Neuronal stem cell (in vitro differentiated cells): ENCODE measurements around the gene N4BP2.
"Not testable (repeated sequence)": the region's sequence is repeated elsewhere in the genome, so short reads cannot be mapped to it uniquely, and the experiment has no call there.

ENCODE experiments used
- DNase-seq: peaks from one replicate; pipeline ENCODE4 v3.0.0-alpha.2; 2013; ENCODE audit warnings: low spot score
- H2AFZ ChIP-seq: one replicate; pipeline ENCODE4 v1.6.1; 2013; ENCODE audit warnings: mild to moderate bottlenecking, low read length, inconsistent platforms
- H2AK5ac ChIP-seq: 2 replicates; pipeline ENCODE4 v1.6.1; 2013; ENCODE audit warnings: low read depth, mild to moderate bottlenecking, inconsistent platforms, low read length, moderate library complexity, mixed read lengths
- H2BK120ac ChIP-seq: 2 replicates; pipeline ENCODE4 v1.6.1; 2013; ENCODE audit warnings: low read depth, mild to moderate bottlenecking, inconsistent platforms, low read length, moderate library complexity, mixed read lengths
- H2BK12ac ChIP-seq: one replicate; pipeline ENCODE4 v1.6.1; 2013; ENCODE audit warnings: low read length, inconsistent platforms
- H2BK15ac ChIP-seq: 2 replicates; pipeline ENCODE4 v1.6.1; 2013; ENCODE audit warnings: mild to moderate bottlenecking, low read length, inconsistent platforms, mixed read lengths
- H2BK5ac ChIP-seq: one replicate; pipeline ENCODE4 v1.6.1; 2013; ENCODE audit warnings: inconsistent platforms, mild to moderate bottlenecking, low read length, moderate library complexity
- H3K14ac ChIP-seq: one replicate; pipeline ENCODE4 v1.6.1; 2013; ENCODE audit warnings: low read length, inconsistent platforms
- H3K18ac ChIP-seq: 2 replicates; pipeline ENCODE4 v1.6.1; 2013; ENCODE audit warnings: low read length, inconsistent platforms
- H3K23ac ChIP-seq: 2 replicates; pipeline ENCODE4 v1.6.1; 2013; ENCODE audit warnings: low read depth, mild to moderate bottlenecking, mixed read lengths, low read length, inconsistent platforms; ENCODE audit not compliant: poor library complexity
- H3K27ac ChIP-seq: replicated peaks from 3 replicates; pipeline ENCODE4 v1.5.1; 2013; ENCODE audit warnings: low read length, inconsistent platforms
- H3K27me3 ChIP-seq, 3 experiments: 2 replicates each; pipeline ENCODE4 v1.6.1; 2013; ENCODE audit warnings: low read length in 3 of 3, mild to moderate bottlenecking in 2 of 3, inconsistent platforms in 1 of 3, low read depth in 1 of 3, mixed read lengths in 1 of 3, moderate library complexity in 1 of 3; ENCODE audit not compliant: control insufficient read depth in 3 of 3, insufficient read depth in 3 of 3
- H3K36me3 ChIP-seq, 2 donors: replicated peaks in 1 of 2; 2 replicates each; pipeline ENCODE4 v1.6.1; 2013; ENCODE audit warnings: low read length in 2 of 2; ENCODE audit not compliant: control insufficient read depth in 2 of 2, insufficient read depth in 2 of 2
- H3K4ac ChIP-seq: 2 replicates; pipeline ENCODE4 v1.6.1; 2013; ENCODE audit warnings: inconsistent platforms, mild to moderate bottlenecking, low read length, moderate library complexity
- H3K4me1 ChIP-seq, 2 donors: 1 replicate in 1 of 2; 2 replicates in 1 of 2; pipeline ENCODE4 v1.6.1; 2013; ENCODE audit warnings: low read length in 2 of 2, low read depth in 1 of 2; ENCODE audit not compliant: control insufficient read depth in 2 of 2, insufficient read depth in 1 of 2
- H3K4me2 ChIP-seq: one replicate; pipeline ENCODE4 v1.6.1; 2013; ENCODE audit warnings: mild to moderate bottlenecking, low read length, inconsistent platforms; ENCODE audit not compliant: insufficient read depth, poor library complexity, severe bottlenecking
- H3K4me3 ChIP-seq, 2 donors: 2 replicates each; pipeline ENCODE4 v1.5.1; 2013; ENCODE audit warnings: low read length in 2 of 2, mild to moderate bottlenecking in 2 of 2, inconsistent platforms in 1 of 2, moderate library complexity in 1 of 2
- H3K79me1 ChIP-seq: one replicate; pipeline ENCODE4 v1.6.1; 2013; ENCODE audit warnings: low read depth, mild to moderate bottlenecking, inconsistent platforms, low read length, moderate library complexity
- H3K9ac ChIP-seq: one replicate; pipeline ENCODE4 v1.6.1; 2013; ENCODE audit warnings: mild to moderate bottlenecking, low read depth, low read length, inconsistent platforms; ENCODE audit not compliant: poor library complexity
- H3K9me3 ChIP-seq, 2 donors: replicated peaks in 1 of 2; 2 replicates each; pipeline versions ENCODE3 to v1.6.1; 2013; ENCODE audit warnings: low read length in 2 of 2, mild to moderate bottlenecking in 2 of 2, inconsistent platforms in 1 of 2, low read depth in 1 of 2, mixed read lengths in 1 of 2, moderate library complexity in 1 of 2; ENCODE audit not compliant: control insufficient read depth in 2 of 2, insufficient read depth in 1 of 2
- H4K8ac ChIP-seq: one replicate; pipeline ENCODE4 v1.6.1; 2013; ENCODE audit warnings: low read depth, mild to moderate bottlenecking, inconsistent platforms, low read length, moderate library complexity
- H4K91ac ChIP-seq: one replicate; pipeline ENCODE4 v1.6.1; 2013; ENCODE audit warnings: low read length, low read depth, mild to moderate bottlenecking, inconsistent platforms; ENCODE audit not compliant: poor library complexity
- WGBS, 2 donors: extraction: QIAGEN DNeasy Blood & Tissue Kit; methylation state at CpG; one replicate each; pipeline ENCODE4 v1.1.7; 2013; ENCODE audit warnings: missing lambda C conversion rate in 2 of 2, mixed read lengths in 1 of 2; ENCODE audit not compliant: insufficient read length in 2 of 2, insufficient replicate concordance in 1 of 2; ENCODE audit errors: extremely low coverage in 2 of 2; 5-methylcytosine and 5-hydroxymethylcytosine counted together

N4BP2 gene

GRCh38 chr4:40024049-40024448 is 32.6 kb upstream of the N4BP2 start:
- not testable (repeated sequence) for H3K18ac ChIP-seq, H2BK120ac ChIP-seq, H3K4me2 ChIP-seq, DNase-seq, H4K91ac ChIP-seq, H3K27me3 ChIP-seq, H3K27ac ChIP-seq, H3K23ac ChIP-seq, H3K79me1 ChIP-seq, H2BK5ac ChIP-seq, H3K14ac ChIP-seq, H2AK5ac ChIP-seq, H2AFZ ChIP-seq, H2BK12ac ChIP-seq, H3K9me3 ChIP-seq, H2BK15ac ChIP-seq, H3K4me3 ChIP-seq, H4K8ac ChIP-seq, H3K9ac ChIP-seq, H3K4me1 ChIP-seq, H3K4ac ChIP-seq, H3K36me3 ChIP-seq
- no CpG with 5 or more reads among the region's 7 CpGs for WGBS, 2 donors

- H2BK120ac ChIP-seq = no peak overlapping the region
Observed at GRCh38 chr4:40032785-40033184, 23.9 kb upstream of the N4BP2 start.

GRCh38 chr4:40033613-40034012 is 23.0 kb upstream of the N4BP2 start:
- Histone ChIP-seq H4K91ac (no peak overlapping the region), H2AFZ (peak overlapping the region; percentile 7), H3K4ac (no peak overlapping the region), H3K23ac (no peak overlapping the region), H3K27ac (no peak overlapping the region), H3K14ac (no peak overlapping the region), H3K27me3 (no peaks in the 10 kb centered on the region), H3K4me2 (no peak overlapping the region), H2AK5ac (no peak overlapping the region), H2BK5ac (no peak overlapping the region), H3K18ac (no peak overlapping the region), H3K9me3 (no peaks in the 10 kb centered on the region), H3K79me1 (no peaks in the 10 kb centered on the region), H3K36me3 (no peaks in the 10 kb centered on the region), H3K4me3 (no peak overlapping the region), H3K4me1 (no peaks in the 10 kb centered on the region), H2BK15ac (no peak overlapping the region), H2BK120ac (no peak overlapping the region), H2BK12ac (no peak overlapping the region), H3K9ac (no peak overlapping the region), H4K8ac (no peak overlapping the region)
- no CpG with 5 or more reads among the region's 2 CpGs for WGBS, 2 donors
- no peak for DNase-seq

More at GRCh38 chr4:40032785-40033184, 23.9 kb upstream of the N4BP2 start:
- H3K4me2 ChIP-seq = no peak overlapping the region
- DNase-seq = no peak
- no peaks in the 10 kb centered on the region for H3K36me3 ChIP-seq
- H3K9ac ChIP-seq = no peak overlapping the region
- H2BK5ac ChIP-seq = no peak overlapping the region
- H3K18ac ChIP-seq = no peak overlapping the region
- H2BK15ac ChIP-seq = no peak overlapping the region
- H3K27ac ChIP-seq = no peak overlapping the region
- H3K79me1 ChIP-seq = no peaks in the 10 kb centered on the region
- no peak overlapping the region for H2AFZ ChIP-seq
- no peak overlapping the region for H3K4me3 ChIP-seq
- no peaks in the 10 kb centered on the region for H3K4me1 ChIP-seq
- no peak overlapping the region for H4K8ac ChIP-seq
- no peaks in the 10 kb centered on the region for H3K9me3 ChIP-seq
- no peak overlapping the region for H2BK12ac ChIP-seq
- no peak overlapping the region for H3K4ac ChIP-seq
- no peak overlapping the region for H3K14ac ChIP-seq
- H3K27me3 ChIP-seq = no peaks in the 10 kb centered on the region
- no peak overlapping the region for H2AK5ac ChIP-seq
- H4K91ac ChIP-seq = no peak overlapping the region
- H3K23ac ChIP-seq = no peak overlapping the region
- no CpG with 5 or more reads among the region's 22 CpGs for WGBS, 2 donors

GRCh38 chr4:40038977-40039376 is 17.7 kb upstream of the N4BP2 start:
- Histone ChIP-seq H2BK120ac (no peak overlapping the region), H3K4me1 (no peaks in the 10 kb centered on the region), H2BK12ac (no peak overlapping the region), H2AK5ac (no peak overlapping the region), H2AFZ (no peak overlapping the region), H3K9me3 (peaks cover 0 to 2% of the 10 kb centered on the region in 2 donors), H3K4me3 (no peak overlapping the region), H3K18ac (no peak overlapping the region), H3K79me1 (no peaks in the 10 kb centered on the region), H3K36me3 (no peaks in the 10 kb centered on the region), H3K4ac (no peak overlapping the region), H4K91ac (no peak overlapping the region), H3K23ac (no peak overlapping the region), H3K14ac (no peak overlapping the region), H3K4me2 (no peak overlapping the region), H3K27me3 (no peaks in the 10 kb centered on the region), H3K9ac (no peak overlapping the region), H2BK5ac (no peak overlapping the region), H2BK15ac (no peak overlapping the region), H3K27ac (no peak overlapping the region), H4K8ac (no peak overlapping the region)
- WGBS, 2 donors = no CpG with 5 or more reads among the region's 7 CpGs
- no peak for DNase-seq
